ENCODE data around the gene ACE.

DNA sequence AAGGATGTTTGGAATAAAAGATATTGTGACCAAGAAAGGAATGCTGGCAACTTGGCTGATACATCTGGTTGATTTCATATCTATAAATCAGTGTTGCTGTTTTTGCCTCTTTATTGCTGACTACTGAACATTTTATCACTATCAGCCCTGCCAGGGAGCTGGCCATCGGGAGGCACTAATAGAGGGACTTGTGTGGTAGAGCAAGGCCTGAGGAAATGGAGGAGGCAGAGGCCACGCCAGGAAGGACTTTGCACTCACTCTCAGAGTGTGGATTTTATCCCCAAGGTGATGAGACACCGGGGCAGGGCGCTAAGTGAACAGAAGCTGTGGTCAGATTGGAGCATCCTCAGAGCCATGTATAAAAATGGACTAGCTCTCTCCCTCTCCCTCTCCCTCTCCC, 21.4 kb upstream of the ACE start:
- no peak for TF ChIP-seq CTCF (IDR thresholded peaks at IDR 0.05; ENCODE audit: low read depth, low read length, missing input control)
- no peak for TF ChIP-seq MAX (IDR thresholded peaks at IDR 0.05)
- no peak for TF ChIP-seq REST (IDR thresholded peaks at IDR 0.05)
- no peak for TF ChIP-seq RAD21 (IDR thresholded peaks at IDR 0.05)
